BJ (cell line): ENCODE measurements around the gene FBXO17. TPM values are rescaled to one million over a fixed set of nuclear protein-coding genes. Genes with fewer than 3 reads are reported as not detected.
"Not testable (repeated sequence)": the region's sequence is repeated elsewhere in the genome, so short reads cannot be mapped to it uniquely, and the experiment has no call there.

Source experiments
- CTCF ChIA-PET: fragments of 350-600 bp; formaldehyde crosslinking; extraction: SDS; loops from one replicate; lab custom pipeline; 2021; ENCODE audit warnings: antibody characterized with exemption, inconsistent platforms; lab: Yijun Ruan, JAX
- POLR2A ChIA-PET: fragments of 300-600 bp; sonication (Branson Sonifier 250); formaldehyde crosslinking; extraction: SDS; loops from one replicate; lab custom pipeline; 2021; ENCODE audit warnings: antibody characterized with exemption; lab: Charles Lee
- DNase-seq: peaks from one replicate; pipeline ENCODE4 v3.0.0-alpha.2; 2011; ENCODE audit warnings: low read depth
- H3K27me3 ChIP-seq: 2 replicates; pipeline ENCODE4 v1.6.0; 2011; ENCODE audit warnings: low read length; ENCODE audit not compliant: control insufficient read depth, insufficient read depth
- H3K36me3 ChIP-seq: 2 replicates; pipeline ENCODE4 v1.5.1; 2011; ENCODE audit warnings: low read length; ENCODE audit not compliant: control insufficient read depth, insufficient read depth
- H3K4me3 ChIP-seq: 2 replicates; pipeline ENCODE4 v1.5.1; 2011; ENCODE audit warnings: low read depth, mild to moderate bottlenecking, control low read depth, low read length
- CTCF ChIP-seq: IDR thresholded peaks from 2 replicates; pipeline ENCODE4 v1.5.1; 2011; ENCODE audit warnings: low read depth, mild to moderate bottlenecking, control low read depth, inconsistent platforms, low read length, moderate library complexity; ENCODE audit not compliant: insufficient read depth
- polyA plus RNA-seq: library from polyadenylated mRNA; depleted of rRNA; stranded (reverse); fragments of >200 nt; gene quantifications from 2 replicates; pipeline ENCODE4 v1.2.3, GENCODE V29; 2011

Gene FBXO17
- polyA plus RNA-seq, 1 experiment = 19.5 TPM

GRCh38 chr19:38945562-38946228 lies 29.8 kb downstream of the FBXO17 start:
- H3K4me3 ChIP-seq = no peak overlapping the region
- POLR2A ChIA-PET = no interaction called here
- TF ChIP-seq CTCF = no peak
- peaks cover 5% of the 10 kb centered on the region for H3K36me3 ChIP-seq
- no peaks in the 10 kb centered on the region for H3K27me3 ChIP-seq
- no peak for DNase-seq
- CTCF ChIA-PET = interaction anchor here (2.3 kb wide), 1 partner anchor 16 kb away, joined by 7 read pairs; no protein-coding TSS in a partner anchor

- POLR2A ChIA-PET = no interaction called here
- DNase-seq = no peak
These were observed 30.5 kb downstream of the FBXO17 start for GRCh38 chr19:38944981-38945506.

GRCh38 chr19:38942471-38943181 lies 32.9 kb downstream of the FBXO17 start:
- no peak for DNase-seq
- CTCF ChIA-PET = interaction anchor here (1.0 kb wide), 1 partner anchor 12 kb away, joined by 4 read pairs; the partner anchor contains the start of genes MRPS12 and SARS2
- no peak for TF ChIP-seq CTCF
- POLR2A ChIA-PET = no interaction called here
- Histone ChIP-seq H3K27me3 (no peaks in the 10 kb centered on the region), H3K4me3 (no peak overlapping the region), H3K36me3 (peaks cover 5% of the 10 kb centered on the region)

More at GRCh38 chr19:38944981-38945506, 30.5 kb downstream of the FBXO17 start:
- Histone ChIP-seq H3K36me3 (peaks cover 5% of the 10 kb centered on the region), H3K27me3 (no peaks in the 10 kb centered on the region), H3K4me3 (no peak overlapping the region)
- CTCF ChIA-PET = interaction anchor here (0.8 to 1.2 kb wide), 2 partner anchors 11 to 12 kb away, joined by 3 to 8 read pairs; no protein-coding TSS in a partner anchor
- TF ChIP-seq CTCF = no peak

GRCh38 chr19:38941979-38942378 lies 33.6 kb downstream of the FBXO17 start:
- POLR2A ChIA-PET = no interaction called here
- DNase-seq = no peak
- Histone ChIP-seq H3K27me3 (no peaks in the 10 kb centered on the region), H3K4me3 (no peak overlapping the region), H3K36me3 (peaks cover 5% of the 10 kb centered on the region)
- CTCF ChIA-PET = interaction anchor here (1.0 kb wide), 1 partner anchor 11 kb away, joined by 4 read pairs; the partner anchor contains the start of genes MRPS12 and SARS2
- TF ChIP-seq CTCF = no peak

GRCh38 chr19:38941466-38941865 lies 34.1 kb downstream of the FBXO17 start:
- H3K4me3 ChIP-seq, DNase-seq, H3K27me3 ChIP-seq, POLR2A ChIA-PET, CTCF ChIA-PET, H3K36me3 ChIP-seq: not testable (repeated sequence)
